Ammon's horn (tissue), 1 donor: ENCODE data around the gene ADAMTSL1.
A peak's percentile ranks its signal among the peaks of the same experiment; 100 is the strongest.

Experiments
- DNase-seq: peaks from one replicate; pipeline ENCODE4 v3.0.0-alpha.2; 2016; ENCODE audit warnings: low spot score

The ADAMTSL1 gene

GRCh38 chr9:18819418-18819817 lies 345.5 kb downstream of the ADAMTSL1 start:
- DNase-seq, result no peak

- no peak for DNase-seq
These were observed 346.7 kb downstream of the ADAMTSL1 start for GRCh38 chr9:18820566-18821095.

- no peak for DNase-seq
These were observed 347.8 kb downstream of the ADAMTSL1 start for GRCh38 chr9:18821788-18822187.

- no peak for DNase-seq
These were observed 348.9 kb downstream of the ADAMTSL1 start for GRCh38 chr9:18822850-18823249.

GRCh38 chr9:18824095-18824666 lies 350.2 kb downstream of the ADAMTSL1 start:
- DNase-seq, result no peak

GRCh38 chr9:18825656-18826170 lies 351.8 kb downstream of the ADAMTSL1 start:
- DNase-seq, result no peak

GRCh38 chr9:18826248-18826647 lies 352.3 kb downstream of the ADAMTSL1 start:
- no peak for DNase-seq

GRCh38 chr9:18829066-18829465 lies 355.1 kb downstream of the ADAMTSL1 start:
- no peak for DNase-seq

GRCh38 chr9:18829873-18830272 lies 355.9 kb downstream of the ADAMTSL1 start:
- no peak for DNase-seq

GRCh38 chr9:18834740-18835361 lies 360.9 kb downstream of the ADAMTSL1 start:
- no peak for DNase-seq

GRCh38 chr9:18837402-18837801 lies 363.4 kb downstream of the ADAMTSL1 start:
- DNase-seq, result no peak

- DNase-seq, result no peak
These were observed 373.8 kb downstream of the ADAMTSL1 start for GRCh38 chr9:18847576-18848275.

- no peak for DNase-seq
These were observed 374.7 kb downstream of the ADAMTSL1 start for GRCh38 chr9:18848657-18849056.

GRCh38 chr9:18849270-18849669 lies 375.3 kb downstream of the ADAMTSL1 start:
- no peak for DNase-seq

GRCh38 chr9:18849890-18850677 lies 376.1 kb downstream of the ADAMTSL1 start:
- no peak for DNase-seq

- no peak for DNase-seq
These were observed 377.3 kb downstream of the ADAMTSL1 start for GRCh38 chr9:18851069-18851795.

GRCh38 chr9:18855656-18856055 lies 381.7 kb downstream of the ADAMTSL1 start:
- DNase-seq, result no peak

- no peak for DNase-seq
These were observed 383.4 kb downstream of the ADAMTSL1 start for GRCh38 chr9:18857334-18857733.

GRCh38 chr9:18857769-18858168 lies 383.8 kb downstream of the ADAMTSL1 start:
- no peak for DNase-seq

GRCh38 chr9:18861609-18862544 lies 387.9 kb downstream of the ADAMTSL1 start:
- DNase-seq, result peak; percentile 34
